Keratinocyte (primary cell): Measurements from ENCODE around the gene ABCC11. TPM values are rescaled to one million over a fixed set of nuclear protein-coding genes. Genes with fewer than 3 reads are reported as not detected.

Experiments
- DNase-seq: peaks from one replicate; pipeline ENCODE4 v3.0.0-alpha.2; 2011; ENCODE audit warnings: low read depth, missing footprints, low spot score
- FAIRE-seq: peaks from 2 replicates; lab custom pipeline; 2011; peaks lifted over from hg19 to GRCh38; lab: Jason Lieb, UNC
- H2AFZ ChIP-seq: 2 replicates; pipeline ENCODE4 v1.6.0; 2012; ENCODE audit warnings: low read length, control low read depth, inconsistent platforms; ENCODE audit not compliant: control insufficient read depth
- H3K27ac ChIP-seq: 2 replicates; pipeline ENCODE4 v1.5.1; 2011; ENCODE audit warnings: low read length; ENCODE audit not compliant: control insufficient read depth, insufficient read depth
- H3K27me3 ChIP-seq: 3 replicates; pipeline ENCODE4 v1.6.0; 2011; ENCODE audit warnings: low read length; ENCODE audit not compliant: control insufficient read depth, insufficient read depth; ENCODE audit errors: extremely low read depth
- H3K36me3 ChIP-seq, 2 experiments: 2 replicates in 1 of 2; 3 replicates in 1 of 2; pipeline ENCODE4 v1.5.1; 2011; ENCODE audit warnings: low read length in 2 of 2, mild to moderate bottlenecking in 1 of 2; ENCODE audit not compliant: control insufficient read depth in 2 of 2, insufficient read depth in 2 of 2; ENCODE audit errors: extremely low read depth in 1 of 2
- H3K4me1 ChIP-seq: 3 replicates; pipeline ENCODE4 v1.5.1; 2011; ENCODE audit warnings: low read length; ENCODE audit not compliant: control insufficient read depth, insufficient read depth; ENCODE audit errors: extremely low read depth
- H3K4me2 ChIP-seq: 3 replicates; pipeline ENCODE4 v1.6.0; 2011; ENCODE audit warnings: low read depth, low read length; ENCODE audit not compliant: control insufficient read depth, insufficient read depth; ENCODE audit errors: extremely low read depth
- H3K4me3 ChIP-seq, 3 experiments: fragments of 200-600 bp in 1 of 3; sonication (generic) in 1 of 3; 2 replicates in 2 of 3; 3 replicates in 1 of 3; pipeline ENCODE4 v1.5.1; 2011 to 2016; ENCODE audit warnings: low read length in 3 of 3, mild to moderate bottlenecking in 3 of 3, control low read depth in 2 of 3, inconsistent platforms in 1 of 3, low read depth in 1 of 3, mixed read lengths in 1 of 3, mixed run types in 1 of 3, moderate library complexity in 1 of 3; ENCODE audit not compliant: control insufficient read depth in 2 of 3, insufficient read depth in 2 of 3; ENCODE audit errors: extremely low read depth in 1 of 3
- H3K79me2 ChIP-seq: 2 replicates; pipeline ENCODE4 v1.6.0; 2012; ENCODE audit warnings: low read length; ENCODE audit not compliant: control insufficient read depth, insufficient read depth
- H3K9ac ChIP-seq: 3 replicates; pipeline ENCODE4 v1.6.0; 2011; ENCODE audit warnings: low read length; ENCODE audit not compliant: control insufficient read depth, insufficient read depth; ENCODE audit errors: extremely low read depth
- H3K9me1 ChIP-seq: 3 replicates; pipeline ENCODE4 v1.6.0; 2011; ENCODE audit warnings: low read length; ENCODE audit not compliant: control insufficient read depth, insufficient read depth; ENCODE audit errors: extremely low read depth
- H3K9me3 ChIP-seq: 2 replicates; pipeline ENCODE4 v1.5.1; 2012; ENCODE audit warnings: low read depth, low read length; ENCODE audit not compliant: control insufficient read depth
- H4K20me1 ChIP-seq: 3 replicates; pipeline ENCODE4 v1.6.0; 2011; ENCODE audit warnings: low read length; ENCODE audit not compliant: control insufficient read depth, insufficient read depth; ENCODE audit errors: extremely low read depth
- EZH2 ChIP-seq: IDR thresholded peaks from one replicate; pipeline ENCODE4 v1.6.1; 2012; ENCODE audit warnings: inconsistent platforms, mild to moderate bottlenecking, low read length, moderate library complexity
- dilution Hi-C: fragments of 300-500 bp; cut with MboI; formaldehyde crosslinking; loops from one replicate; pipeline ENCODE4 v1.7.0; 2020; ENCODE audit warnings: low sequenced_read_pairs; ENCODE audit not compliant: extremely low pct_ligation_motif_present
- polyA plus RNA-seq, 5 experiments: library from polyadenylated mRNA; depleted of rRNA in 3 of 5; stranded (reverse) in 3 of 5; stranded (forward) in 1 of 5; unstranded in 1 of 5; fragments of >200 nt; gene quantifications; 1 replicate in 1 of 5; 2 replicates in 3 of 5; 3 replicates in 1 of 5; pipeline versions ENCODE4 v1.2.1 to v1.2.3, GENCODE V29; 2011 to 2012; ENCODE audit warnings: missing spikeins in 2 of 5, low read depth in 1 of 5, low replicate concordance in 1 of 5
- TF ChIP-seq, protein P1 (sequence below), 3 experiments: IDR thresholded peaks in 1 of 3; conservative IDR thresholded peaks in 1 of 3; optimal IDR thresholded peaks in 1 of 3; 2 replicates in 2 of 3; 3 replicates in 1 of 3; pipeline versions ENCODE3 to v1.5.1; 2011; ENCODE audit warnings: low read length in 3 of 3, mild to moderate bottlenecking in 3 of 3, moderate library complexity in 2 of 3, control low read depth in 1 of 3, inconsistent platforms in 1 of 3; ENCODE audit not compliant: insufficient read depth in 2 of 3; ENCODE audit errors: extremely low read depth in 1 of 3

ABCC11 gene
- polyA plus RNA-seq, 1 donor (not counting 4 experiments of a cell fraction or from before 2014, with no cell fraction given), result 0.33 TPM

DNA sequence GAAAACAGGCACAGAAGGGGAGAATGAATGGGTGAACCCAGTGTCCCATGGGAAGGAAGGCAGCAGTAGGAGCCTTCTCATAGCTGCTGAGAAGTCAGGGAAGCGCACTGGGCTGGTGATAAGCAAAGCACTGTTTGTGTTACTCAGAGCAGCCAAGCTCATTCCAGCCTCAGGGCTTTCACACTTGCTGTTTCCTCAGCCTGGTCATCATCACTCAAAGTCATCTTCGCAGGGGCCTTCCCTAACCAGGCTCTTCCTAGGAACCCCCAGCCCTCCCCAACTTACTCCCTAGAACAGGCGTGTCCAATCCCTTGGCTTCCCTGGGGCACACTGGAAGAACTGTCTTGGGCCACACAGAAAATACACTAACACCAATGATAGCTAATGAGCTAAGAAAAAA is 35.3 kb downstream of the ABCC11 start:
- Histone ChIP-seq H3K9ac (no peak overlapping the region), H3K4me1 (peaks cover under 1% of the 10 kb centered on the region), H3K36me3 (no peaks in the 10 kb centered on the region), H3K4me3 (no peak overlapping the region), H3K27ac (no peak overlapping the region), H3K79me2 (no peaks in the 10 kb centered on the region), H2AFZ (no peak overlapping the region), H3K27me3 (peaks cover 2% of the 10 kb centered on the region), H3K4me2 (no peak overlapping the region), H4K20me1 (no peaks in the 10 kb centered on the region), H3K9me1 (no peaks in the 10 kb centered on the region), H3K9me3 (no peaks in the 10 kb centered on the region)
- dilution Hi-C loops, result no loop called here
- TF ChIP-seq, protein P1, sequence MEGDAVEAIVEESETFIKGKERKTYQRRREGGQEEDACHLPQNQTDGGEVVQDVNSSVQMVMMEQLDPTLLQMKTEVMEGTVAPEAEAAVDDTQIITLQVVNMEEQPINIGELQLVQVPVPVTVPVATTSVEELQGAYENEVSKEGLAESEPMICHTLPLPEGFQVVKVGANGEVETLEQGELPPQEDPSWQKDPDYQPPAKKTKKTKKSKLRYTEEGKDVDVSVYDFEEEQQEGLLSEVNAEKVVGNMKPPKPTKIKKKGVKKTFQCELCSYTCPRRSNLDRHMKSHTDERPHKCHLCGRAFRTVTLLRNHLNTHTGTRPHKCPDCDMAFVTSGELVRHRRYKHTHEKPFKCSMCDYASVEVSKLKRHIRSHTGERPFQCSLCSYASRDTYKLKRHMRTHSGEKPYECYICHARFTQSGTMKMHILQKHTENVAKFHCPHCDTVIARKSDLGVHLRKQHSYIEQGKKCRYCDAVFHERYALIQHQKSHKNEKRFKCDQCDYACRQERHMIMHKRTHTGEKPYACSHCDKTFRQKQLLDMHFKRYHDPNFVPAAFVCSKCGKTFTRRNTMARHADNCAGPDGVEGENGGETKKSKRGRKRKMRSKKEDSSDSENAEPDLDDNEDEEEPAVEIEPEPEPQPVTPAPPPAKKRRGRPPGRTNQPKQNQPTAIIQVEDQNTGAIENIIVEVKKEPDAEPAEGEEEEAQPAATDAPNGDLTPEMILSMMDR (optimal IDR thresholded peaks at IDR 0.05 in 1 of 3, IDR thresholded peaks at IDR 0.05 in 1 of 3, conservative IDR thresholded peaks at IDR 0.05 in 1 of 3; ENCODE audit: extremely low read depth in 1 of 3, insufficient read depth in 2 of 3, low read length in 3 of 3), result no peak
- TF ChIP-seq EZH2, result no peak
- FAIRE-seq (peak; percentile 20), DNase-seq (no peak)

DNA sequence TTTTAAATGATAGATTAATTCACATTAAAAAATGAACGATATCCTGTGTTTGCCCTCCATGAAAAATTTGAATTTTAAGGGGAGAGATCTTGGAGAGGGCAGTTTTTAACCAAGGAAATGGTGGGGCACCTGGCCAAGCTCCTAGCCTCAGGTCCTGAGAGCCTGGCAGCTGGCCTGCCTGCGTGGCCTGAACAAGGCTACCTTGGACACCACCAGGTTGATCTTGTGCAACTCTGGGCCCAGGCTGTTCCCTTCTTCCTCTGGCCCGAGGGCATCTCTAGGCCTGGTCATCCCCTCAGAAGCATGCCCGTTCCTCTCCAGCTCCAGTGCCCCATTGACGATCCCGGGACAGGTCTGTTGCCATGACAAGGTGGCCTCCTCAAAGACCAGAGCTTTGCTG is 36.6 kb downstream of the ABCC11 start:
- no peaks in the 10 kb centered on the region for H3K79me2 ChIP-seq
- H3K9ac ChIP-seq, result no peak overlapping the region
- H4K20me1 ChIP-seq, result no peaks in the 10 kb centered on the region
- no peaks in the 10 kb centered on the region for H3K9me3 ChIP-seq
- no peak overlapping the region for H3K4me2 ChIP-seq
- FAIRE-seq (no peak), DNase-seq (no peak)
- H3K9me1 ChIP-seq, result no peaks in the 10 kb centered on the region
- no peak overlapping the region for H2AFZ ChIP-seq
- peaks cover 2% of the 10 kb centered on the region for H3K27me3 ChIP-seq
- no peak for TF ChIP-seq EZH2
- TF ChIP-seq, protein P1 (optimal IDR thresholded peaks at IDR 0.05 in 1 of 3, IDR thresholded peaks at IDR 0.05 in 1 of 3, conservative IDR thresholded peaks at IDR 0.05 in 1 of 3; ENCODE audit: extremely low read depth in 1 of 3, insufficient read depth in 2 of 3, low read length in 3 of 3), result no peak
- peaks cover 7% of the 10 kb centered on the region for H3K4me1 ChIP-seq
- no peak overlapping the region for H3K4me3 ChIP-seq
- dilution Hi-C loops, result no loop called here
- no peaks in the 10 kb centered on the region for H3K36me3 ChIP-seq
- H3K27ac ChIP-seq, result no peak overlapping the region
